Liver (tissue), 9 donors: ENCODE results near the gene GULP1. TPM values are rescaled to one million over a fixed set of nuclear protein-coding genes. Genes with fewer than 3 reads are reported as not detected.

Source experiments
- DNase-seq: peaks from one replicate; pipeline ENCODE4 v3.0.0-alpha.2; 2017; ENCODE audit warnings: low spot score
- H3K27ac ChIP-seq, 2 donors: one replicate each; pipeline ENCODE4 v1.7.0; 2013; ENCODE audit warnings: inconsistent platforms in 2 of 2, low read length in 2 of 2, control low read depth in 1 of 2, low read depth in 1 of 2, mild to moderate bottlenecking in 1 of 2
- H3K27me3 ChIP-seq, 4 donors: one replicate each; pipeline versions ENCODE4 v1.6.1 to v1.7.0; 2013; ENCODE audit warnings: low read length in 3 of 4, inconsistent platforms in 1 of 4, mild to moderate bottlenecking in 1 of 4, moderate library complexity in 1 of 4; ENCODE audit not compliant: control insufficient read depth in 4 of 4, insufficient read depth in 4 of 4
- H3K36me3 ChIP-seq, 4 donors: one replicate each; pipeline versions ENCODE4 v1.6.1 to v1.7.0; 2013; ENCODE audit warnings: low read length in 3 of 4, mild to moderate bottlenecking in 3 of 4, low read depth in 1 of 4, moderate library complexity in 1 of 4; ENCODE audit not compliant: control insufficient read depth in 4 of 4, insufficient read depth in 3 of 4
- H3K4me1 ChIP-seq, 4 donors: one replicate each; pipeline versions ENCODE4 v1.6.1 to v1.7.0; 2013; ENCODE audit warnings: low read length in 3 of 4, mild to moderate bottlenecking in 3 of 4, moderate library complexity in 1 of 4; ENCODE audit not compliant: control insufficient read depth in 4 of 4, insufficient read depth in 4 of 4
- H3K4me3 ChIP-seq, 3 donors: one replicate each; pipeline versions ENCODE4 v1.6.1 to v1.7.0; 2013; ENCODE audit warnings: low read length in 3 of 3, control low read depth in 1 of 3, low read depth in 1 of 3, mild to moderate bottlenecking in 1 of 3
- H3K9ac ChIP-seq, 2 donors: one replicate each; pipeline ENCODE4 v1.7.0; 2013; ENCODE audit warnings: low read length in 2 of 2, mild to moderate bottlenecking in 2 of 2, moderate library complexity in 2 of 2, control low read depth in 1 of 2, low read depth in 1 of 2
- H3K9me3 ChIP-seq, 4 donors: one replicate each; pipeline versions ENCODE4 v1.6.1 to v1.7.0; 2013; ENCODE audit warnings: low read length in 3 of 4; ENCODE audit not compliant: control insufficient read depth in 4 of 4
- ATF3 ChIP-seq: IDR thresholded peaks from 2 replicates; pipeline ENCODE4 v1.6.1; 2016; ENCODE audit warnings: antibody characterized with exemption
- CTCF ChIP-seq: fragments of 150-350 bp; IDR thresholded peaks from 2 replicates; pipeline ENCODE4 v1.5.1; 2017; ENCODE audit warnings: improper control_type of control experiment, low read depth, low read length; ENCODE audit not compliant: missing input control
- EGR1 ChIP-seq, 2 donors: IDR thresholded peaks; 2 replicates each; pipeline ENCODE4 v1.6.1; 2016 to 2018; ENCODE audit warnings: antibody characterized with exemption in 2 of 2, low read depth in 2 of 2
- FOXA1 ChIP-seq: IDR thresholded peaks from 2 replicates; pipeline ENCODE4 v1.6.1; 2016; ENCODE audit warnings: antibody characterized with exemption
- FOXA2 ChIP-seq: IDR thresholded peaks from 2 replicates; pipeline ENCODE4 v1.6.1; 2016; ENCODE audit warnings: antibody characterized with exemption
- GABPA ChIP-seq, 2 donors: IDR thresholded peaks in 1 of 2; conservative IDR thresholded peaks in 1 of 2; 2 replicates each; pipeline ENCODE4 v1.6.1; 2016; ENCODE audit warnings: antibody characterized with exemption in 2 of 2, mild to moderate bottlenecking in 1 of 2, moderate library complexity in 1 of 2
- HNF4A ChIP-seq, 2 donors: conservative IDR thresholded peaks; 2 replicates each; pipeline ENCODE4 v1.6.1; 2016; ENCODE audit warnings: antibody characterized with exemption in 2 of 2, mild to moderate bottlenecking in 2 of 2
- HNF4G ChIP-seq: IDR thresholded peaks from 2 replicates; pipeline ENCODE4 v1.6.1; 2016; ENCODE audit warnings: antibody characterized with exemption
- RAD21 ChIP-seq, 2 donors: IDR thresholded peaks; 2 replicates each; pipeline ENCODE4 v1.6.1; 2016; ENCODE audit warnings: antibody characterized with exemption in 2 of 2, mild to moderate bottlenecking in 2 of 2
- RXRA ChIP-seq, 2 donors: IDR thresholded peaks; 2 replicates each; pipeline ENCODE4 v1.6.1; 2017 to 2018; ENCODE audit warnings: antibody characterized with exemption in 2 of 2, mild to moderate bottlenecking in 1 of 2
- SP1 ChIP-seq: IDR thresholded peaks from 2 replicates; pipeline ENCODE4 v1.6.1; 2018; ENCODE audit warnings: antibody characterized with exemption, mild to moderate bottlenecking
- TAF1 ChIP-seq: conservative IDR thresholded peaks from 2 replicates; pipeline ENCODE4 v1.6.1; 2016; ENCODE audit warnings: antibody characterized with exemption, mild to moderate bottlenecking
- YY1 ChIP-seq: IDR thresholded peaks from 2 replicates; pipeline ENCODE4 v1.6.1; 2016; ENCODE audit warnings: antibody characterized with exemption, mild to moderate bottlenecking
- ZBTB33 ChIP-seq: IDR thresholded peaks from 2 replicates; pipeline ENCODE4 v1.6.1; 2016; ENCODE audit warnings: antibody characterized with exemption
- WGBS: extraction: QIAGEN DNeasy Blood & Tissue Kit; methylation state at CpG from one replicate; pipeline ENCODE4 v1.1.7; 2013; 5-methylcytosine and 5-hydroxymethylcytosine counted together
- polyA plus RNA-seq, 2 donors: library from polyadenylated mRNA; stranded (reverse) in 1 of 2; unstranded in 1 of 2; fragments of 200-250 nt in 1 of 2; fragments of >200 nt in 1 of 2; fragmentation: Nextera tagmentation in 1 of 2; extraction: Ambion mirVana in 1 of 2; gene quantifications; one replicate each; pipeline versions ENCODE4 v1.2.1 to v1.2.3, GENCODE V29; 2013 to 2015
- total RNA-seq, 2 donors: library from RNA; depleted of rRNA; stranded (reverse); fragments of >200 nt; gene quantifications; one replicate each; pipeline ENCODE4 v1.2.3, GENCODE V29; 2014
- TF ChIP-seq, protein P1 (sequence below): IDR thresholded peaks from 2 replicates; pipeline ENCODE4 v1.6.1; 2016; ENCODE audit warnings: antibody characterized with exemption, mild to moderate bottlenecking
- TF ChIP-seq, protein P2 (sequence below): IDR thresholded peaks from 2 replicates; pipeline ENCODE4 v1.6.1; 2016; ENCODE audit warnings: antibody characterized with exemption
- donor health status: healthy.
- donor health status: healthy.
- donor health status: healthy.
- donor health status: healthy.
- donor health status: healthy.

GULP1 gene
- total and polyA plus RNA-seq, 4 donors = 0.53 to 6.9 (median 0.89) TPM

- no peak for DNase-seq
- H3K9me3 ChIP-seq = no peaks in the 10 kb centered on the region
- H3K27ac ChIP-seq = no peak overlapping the region
- TF ChIP-seq, protein P1, sequence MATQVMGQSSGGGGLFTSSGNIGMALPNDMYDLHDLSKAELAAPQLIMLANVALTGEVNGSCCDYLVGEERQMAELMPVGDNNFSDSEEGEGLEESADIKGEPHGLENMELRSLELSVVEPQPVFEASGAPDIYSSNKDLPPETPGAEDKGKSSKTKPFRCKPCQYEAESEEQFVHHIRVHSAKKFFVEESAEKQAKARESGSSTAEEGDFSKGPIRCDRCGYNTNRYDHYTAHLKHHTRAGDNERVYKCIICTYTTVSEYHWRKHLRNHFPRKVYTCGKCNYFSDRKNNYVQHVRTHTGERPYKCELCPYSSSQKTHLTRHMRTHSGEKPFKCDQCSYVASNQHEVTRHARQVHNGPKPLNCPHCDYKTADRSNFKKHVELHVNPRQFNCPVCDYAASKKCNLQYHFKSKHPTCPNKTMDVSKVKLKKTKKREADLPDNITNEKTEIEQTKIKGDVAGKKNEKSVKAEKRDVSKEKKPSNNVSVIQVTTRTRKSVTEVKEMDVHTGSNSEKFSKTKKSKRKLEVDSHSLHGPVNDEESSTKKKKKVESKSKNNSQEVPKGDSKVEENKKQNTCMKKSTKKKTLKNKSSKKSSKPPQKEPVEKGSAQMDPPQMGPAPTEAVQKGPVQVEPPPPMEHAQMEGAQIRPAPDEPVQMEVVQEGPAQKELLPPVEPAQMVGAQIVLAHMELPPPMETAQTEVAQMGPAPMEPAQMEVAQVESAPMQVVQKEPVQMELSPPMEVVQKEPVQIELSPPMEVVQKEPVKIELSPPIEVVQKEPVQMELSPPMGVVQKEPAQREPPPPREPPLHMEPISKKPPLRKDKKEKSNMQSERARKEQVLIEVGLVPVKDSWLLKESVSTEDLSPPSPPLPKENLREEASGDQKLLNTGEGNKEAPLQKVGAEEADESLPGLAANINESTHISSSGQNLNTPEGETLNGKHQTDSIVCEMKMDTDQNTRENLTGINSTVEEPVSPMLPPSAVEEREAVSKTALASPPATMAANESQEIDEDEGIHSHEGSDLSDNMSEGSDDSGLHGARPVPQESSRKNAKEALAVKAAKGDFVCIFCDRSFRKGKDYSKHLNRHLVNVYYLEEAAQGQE = no peak
- TF ChIP-seq, protein P2, sequence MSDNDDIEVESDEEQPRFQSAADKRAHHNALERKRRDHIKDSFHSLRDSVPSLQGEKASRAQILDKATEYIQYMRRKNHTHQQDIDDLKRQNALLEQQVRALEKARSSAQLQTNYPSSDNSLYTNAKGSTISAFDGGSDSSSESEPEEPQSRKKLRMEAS = no peak
- TF ChIP-seq RXRA (IDR thresholded peaks at IDR 0.05) (no peak), FOXA2 (no peak), SP1 (no peak), TAF1 (no peak), CTCF (no peak), HNF4A (conservative IDR thresholded peaks at IDR 0.05) (no peak), HNF4G (no peak), FOXA1 (no peak), ATF3 (no peak), EGR1 (IDR thresholded peaks at IDR 0.05; ENCODE audit: low read depth in 2 of 2) (no peak), RAD21 (IDR thresholded peaks at IDR 0.05) (no peak)
- H3K27me3 ChIP-seq = no peaks in the 10 kb centered on the region
- WGBS = 97% methylated on average over 1 of the region's 1 CpG
- no peak overlapping the region for H3K4me3 ChIP-seq
- no peaks in the 10 kb centered on the region for H3K36me3 ChIP-seq
- H3K4me1 ChIP-seq = no peaks in the 10 kb centered on the region
- no peak overlapping the region for H3K9ac ChIP-seq
These were observed 278.7 kb downstream of the GULP1 start for GRCh38 chr2:188570370-188570769.

- Histone ChIP-seq H3K36me3 (no peaks in the 10 kb centered on the region), H3K4me3 (no peak overlapping the region), H3K27me3 (no peaks in the 10 kb centered on the region), H3K4me1 (no peaks in the 10 kb centered on the region), H3K27ac (no peak overlapping the region), H3K9ac (no peak overlapping the region), H3K9me3 (no peaks in the 10 kb centered on the region)
- no peak for DNase-seq
- 79% methylated on average over 3 of the region's 3 CpGs for WGBS
- TF ChIP-seq FOXA1 (no peak), EGR1 (IDR thresholded peaks at IDR 0.05; ENCODE audit: low read depth in 2 of 2) (no peak), ZBTB33 (no peak), YY1 (no peak), ATF3 (no peak), HNF4G (no peak), GABPA (IDR thresholded peaks at IDR 0.05 in 1 of 2, conservative IDR thresholded peaks at IDR 0.05 in 1 of 2) (no peak), RAD21 (IDR thresholded peaks at IDR 0.05) (no peak), SP1 (no peak)
- TF ChIP-seq, protein P2 = no peak
- TF ChIP-seq, protein P1 = no peak
These were observed 280.0 kb downstream of the GULP1 start for GRCh38 chr2:188571543-188572303.
